Left renal cortex interstitium (tissue), 4 donors: ENCODE results near the gene IL18BP. TPM values are rescaled to one million over a fixed set of nuclear protein-coding genes. Genes with fewer than 3 reads are reported as not detected.

ENCODE experiments used
- DNase-seq, 4 donors: peaks; one replicate each; pipeline ENCODE4 v3.0.0-alpha.2; 2013; ENCODE audit warnings: low read depth in 4 of 4, low spot score in 2 of 4, missing footprints in 1 of 4
- polyA plus RNA-seq, 4 donors: library from polyadenylated mRNA; unstranded; fragments of 120-200 nt; gene quantifications; one replicate each; pipeline ENCODE4 v1.2.1, GENCODE V29; 2013; ENCODE audit not compliant: insufficient read length in 4 of 4

IL18BP gene
- polyA plus RNA-seq, 4 donors, result 5.1 to 15.3 (median 10.5) TPM

DNA sequence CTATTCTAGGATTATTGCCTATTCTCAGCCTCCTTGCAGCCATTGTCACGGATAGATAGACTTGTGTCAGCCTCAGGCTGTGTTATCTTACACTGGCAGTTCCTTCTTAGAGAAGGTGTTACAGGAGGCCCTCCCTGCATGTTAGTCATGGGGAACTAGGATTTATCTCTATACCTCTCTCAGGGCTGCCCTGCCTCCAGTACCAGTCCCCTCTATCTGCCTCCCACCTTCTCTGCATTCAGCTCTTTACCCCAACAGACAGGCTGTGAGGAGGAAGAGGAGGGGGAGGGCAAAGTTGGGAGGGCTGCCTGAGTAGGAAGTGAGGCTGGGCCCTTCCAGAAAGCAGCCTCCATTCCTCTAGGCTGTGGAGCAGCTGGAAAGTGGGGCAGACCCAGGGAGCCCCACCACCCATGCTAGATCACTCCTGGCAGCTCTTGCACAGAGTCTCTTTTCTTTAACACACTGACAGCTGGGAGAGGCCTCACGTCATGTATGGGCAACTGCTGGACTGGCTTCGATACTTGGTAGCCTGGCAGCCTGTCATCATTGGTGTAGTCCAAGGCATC is 2.9 kb upstream of the IL18BP start:
- no peak for DNase-seq

DNA sequence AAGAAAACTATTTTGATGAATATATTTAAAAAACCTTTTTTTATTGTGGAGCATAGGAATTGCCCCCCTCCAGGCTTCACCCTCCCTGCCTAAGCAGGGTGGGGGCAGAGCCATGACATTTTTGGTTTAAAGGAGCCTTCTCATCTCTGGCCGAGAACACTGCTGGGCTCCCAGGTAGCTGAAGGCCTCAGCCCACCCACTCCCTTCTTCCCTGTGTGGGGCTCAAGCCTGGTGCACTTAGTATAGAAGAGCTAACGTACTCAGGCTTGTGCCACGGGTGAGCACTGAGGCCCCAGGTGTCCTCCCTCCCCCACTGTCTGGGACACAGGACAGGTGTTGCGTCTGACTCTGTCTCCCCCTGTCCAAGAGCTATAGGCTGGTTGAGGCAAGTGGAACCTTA is 2.2 kb upstream of the IL18BP start:
- DNase-seq, result no peak

GRCh38 chr11:71996946-71997345 is 1.8 kb upstream of the IL18BP start:
- DNase-seq, result no peak

DNA sequence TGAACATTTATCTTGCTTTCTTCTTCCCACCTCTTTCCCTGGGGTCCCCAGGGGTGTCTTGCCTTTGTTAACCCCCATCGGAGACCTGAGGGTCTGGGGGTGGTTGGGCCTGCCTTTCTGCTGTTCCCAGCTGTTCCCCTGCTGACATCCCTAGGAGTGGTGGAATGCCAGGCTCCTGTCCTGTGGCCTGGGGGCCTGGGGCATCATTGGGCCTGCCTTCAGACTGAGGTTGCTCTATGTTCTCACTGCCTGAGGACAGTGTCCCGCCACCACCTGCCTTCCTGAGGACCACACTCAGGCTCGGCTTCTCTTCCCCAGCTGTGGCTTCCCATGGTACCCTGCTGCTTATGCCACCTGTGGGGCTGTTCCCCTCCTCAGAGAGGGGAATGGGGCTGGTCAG is 1.1 kb upstream of the IL18BP start:
- no peak for DNase-seq

GRCh38 chr11:71998061-71998460 is 648 bp upstream of the IL18BP start:
- DNase-seq, result no peak

DNA sequence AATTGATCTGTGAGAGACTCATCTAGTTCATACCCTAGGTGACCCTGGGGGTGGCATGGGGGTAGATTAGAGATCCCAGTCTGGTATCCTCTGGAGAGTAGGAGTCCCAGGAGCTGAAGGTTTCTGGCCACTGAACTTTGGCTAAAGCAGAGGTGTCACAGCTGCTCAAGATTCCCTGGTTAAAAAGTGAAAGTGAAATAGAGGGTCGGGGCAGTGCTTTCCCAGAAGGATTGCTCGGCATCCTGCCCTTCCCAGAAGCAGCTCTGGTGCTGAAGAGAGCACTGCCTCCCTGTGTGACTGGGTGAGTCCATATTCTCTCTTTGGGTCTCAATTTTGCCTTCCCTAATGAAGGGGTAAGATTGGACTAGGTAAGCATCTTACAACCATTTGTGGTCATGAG is 653 bp downstream of the IL18BP start:
- DNase-seq, result no peak

GRCh38 chr11:71999798-72000197 is 1.1 kb downstream of the IL18BP start:
- no peak for DNase-seq

GRCh38 chr11:72000202-72000867 is 1.6 kb downstream of the IL18BP start:
- DNase-seq, result no peak

- DNase-seq, result no peak
Measured at GRCh38 chr11:72001285-72001684, 2.6 kb downstream of the IL18BP start.

GRCh38 chr11:72001834-72002591 is 3.3 kb downstream of the IL18BP start:
- DNase-seq, result no peak

DNA sequence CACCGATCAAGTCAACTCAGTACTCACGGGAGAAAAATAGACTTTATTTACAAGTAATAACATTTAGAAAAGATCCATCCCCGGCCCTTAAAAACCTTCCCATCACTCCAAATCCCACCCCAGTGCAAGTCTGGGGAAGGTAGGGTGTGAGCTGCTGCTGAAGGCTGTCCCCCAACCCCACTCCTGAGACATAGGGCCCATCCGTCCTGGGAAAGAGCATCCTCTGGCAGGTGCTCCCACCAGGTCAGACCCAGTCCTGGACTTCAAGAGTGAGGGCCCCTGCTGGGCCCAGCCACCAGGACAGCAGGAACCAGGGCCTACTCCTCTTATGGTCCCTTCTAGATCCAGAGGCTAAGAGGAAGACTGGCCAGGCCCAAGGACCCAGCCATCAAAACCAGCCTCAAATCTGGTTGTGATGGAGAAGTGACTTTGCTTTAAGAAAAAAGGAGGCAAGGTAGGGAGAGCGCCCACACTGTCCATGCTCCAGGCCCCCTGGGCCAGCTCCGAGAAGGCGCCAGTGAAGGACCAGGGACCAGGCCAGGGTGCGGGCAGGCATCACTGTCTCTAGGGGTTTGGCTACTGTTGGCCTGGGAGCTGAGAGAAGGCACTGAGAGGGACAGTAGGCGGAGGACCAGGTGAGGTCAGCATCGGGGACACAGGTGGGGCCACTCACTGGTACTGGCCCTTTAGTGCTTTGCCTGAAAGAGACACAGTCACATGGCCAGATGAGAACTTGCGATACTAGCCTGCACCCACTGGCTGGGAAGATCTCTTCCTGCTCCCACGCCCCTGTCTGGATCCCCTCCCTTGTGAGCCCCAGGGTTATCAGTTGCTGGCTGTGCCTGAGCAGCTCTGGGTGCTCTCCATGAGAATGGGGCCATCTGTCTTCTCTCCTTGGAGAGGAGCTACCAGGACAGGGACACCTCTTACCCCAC is 4.4 kb downstream of the IL18BP start:
- DNase-seq, result no peak

DNA sequence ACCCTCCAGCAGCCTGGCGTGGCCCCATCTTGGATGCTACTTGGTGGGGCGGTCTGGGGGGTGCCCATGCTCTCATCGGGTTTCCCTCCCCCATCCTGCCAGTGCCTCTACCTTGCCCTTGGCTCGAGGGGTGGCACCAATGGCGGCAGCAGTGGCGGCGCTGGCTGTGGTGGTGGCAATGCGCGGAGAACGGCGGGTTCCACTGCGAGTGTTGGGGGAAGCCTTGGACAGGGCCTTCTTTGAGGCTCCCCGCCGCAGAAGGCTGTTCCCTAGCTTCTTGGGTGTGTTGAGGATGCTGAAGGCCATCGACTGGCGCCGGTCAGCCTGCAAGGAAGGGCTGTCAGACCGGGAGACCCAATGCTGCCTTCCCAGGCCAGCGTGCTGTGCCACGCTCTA is 5.1 kb downstream of the IL18BP start:
- DNase-seq, result no peak

- DNase-seq, result no peak
Measured at GRCh38 chr11:72004515-72005346, 6.0 kb downstream of the IL18BP start.

DNA sequence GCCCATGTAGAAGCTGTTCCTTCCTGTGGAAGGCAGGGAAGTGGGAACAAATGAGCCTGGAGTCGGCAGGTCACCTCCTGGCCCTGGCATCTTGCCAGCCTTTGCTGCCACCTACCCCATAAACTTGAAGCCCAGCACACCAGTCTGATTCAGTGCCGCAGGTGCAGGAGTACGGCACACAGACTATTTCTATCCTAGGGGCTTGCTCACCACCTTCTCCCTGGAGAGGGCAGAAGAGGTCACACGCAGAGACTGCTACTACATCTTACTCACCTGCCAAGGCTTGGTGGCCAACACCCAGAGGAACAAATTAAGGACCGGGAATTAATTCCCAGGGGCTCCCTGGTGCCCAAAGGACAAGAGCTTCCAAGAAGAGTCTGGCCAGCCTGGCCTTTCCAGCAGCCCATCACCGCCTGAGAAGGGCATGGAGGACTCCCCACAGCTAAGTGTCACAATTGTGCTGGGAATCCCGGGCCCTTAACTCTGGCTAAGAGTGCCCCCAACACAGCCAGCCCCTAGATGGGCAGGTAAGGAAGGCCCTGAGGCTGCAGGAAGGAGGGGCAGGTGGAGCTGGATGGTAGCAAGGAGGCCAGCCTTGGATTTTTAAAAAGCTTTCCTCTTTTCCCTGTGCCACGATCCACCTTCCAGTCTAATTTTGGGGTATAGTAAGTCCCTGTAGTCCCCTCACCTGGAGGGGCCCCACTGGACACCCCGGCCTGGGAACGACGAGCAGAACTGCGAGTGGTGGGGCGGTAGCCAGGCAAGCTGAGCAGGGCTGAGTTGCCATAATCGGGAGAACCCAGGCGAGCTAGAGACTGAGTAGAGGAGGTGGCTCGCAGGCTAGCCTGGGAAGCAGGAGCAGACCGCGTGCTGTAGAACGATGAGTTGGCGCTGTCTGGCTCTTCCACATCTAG is 6.9 kb downstream of the IL18BP start:
- no peak for DNase-seq

GRCh38 chr11:72006309-72007088 is 7.8 kb downstream of the IL18BP start:
- no peak for DNase-seq

DNA sequence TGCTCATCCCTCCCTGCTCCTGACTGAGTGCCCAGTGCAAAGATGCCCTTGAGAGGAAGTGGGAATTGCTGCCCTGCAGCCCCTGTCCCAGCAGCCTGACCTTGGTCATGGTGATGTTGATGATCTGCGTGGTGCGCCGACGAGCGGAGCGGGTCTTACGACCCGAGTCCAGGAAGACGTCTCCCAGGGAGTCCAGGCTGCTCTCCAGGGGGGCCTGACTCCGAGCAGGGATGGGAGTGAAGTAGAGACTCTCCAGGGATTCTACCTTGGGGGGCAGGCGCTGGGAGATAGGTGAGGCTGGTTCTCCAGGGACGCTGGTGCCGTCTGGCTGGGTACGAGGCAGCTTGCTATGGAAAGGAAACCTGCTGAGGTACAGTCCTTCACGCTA is 8.4 kb downstream of the IL18BP start:
- DNase-seq, result no peak

GRCh38 chr11:72007587-72007986 is 8.9 kb downstream of the IL18BP start:
- DNase-seq, result no peak

DNA sequence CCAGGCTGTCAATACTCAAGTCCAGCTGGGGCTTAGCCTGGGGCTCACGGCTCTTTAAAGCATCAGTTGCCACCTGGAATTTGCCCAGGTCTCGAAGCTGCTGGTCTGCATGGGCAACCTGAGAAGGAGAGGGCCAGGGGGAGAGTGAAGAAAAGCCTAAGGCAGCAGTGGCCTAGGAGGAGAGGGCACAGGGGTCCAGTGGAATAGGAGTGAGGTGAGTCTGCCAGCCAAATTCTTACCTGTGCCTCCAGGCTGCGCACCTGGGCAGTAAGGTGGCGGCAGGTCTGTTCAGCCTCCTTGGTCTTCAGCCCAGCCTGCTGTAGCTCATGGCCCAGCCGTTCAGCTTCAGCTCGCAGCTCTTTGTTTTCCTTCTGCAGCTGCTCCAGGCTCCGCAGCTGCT is 10.0 kb downstream of the IL18BP start:
- DNase-seq, result no peak
